ENCODE data around the gene MRPL36.

MRPL36 gene

DNA sequence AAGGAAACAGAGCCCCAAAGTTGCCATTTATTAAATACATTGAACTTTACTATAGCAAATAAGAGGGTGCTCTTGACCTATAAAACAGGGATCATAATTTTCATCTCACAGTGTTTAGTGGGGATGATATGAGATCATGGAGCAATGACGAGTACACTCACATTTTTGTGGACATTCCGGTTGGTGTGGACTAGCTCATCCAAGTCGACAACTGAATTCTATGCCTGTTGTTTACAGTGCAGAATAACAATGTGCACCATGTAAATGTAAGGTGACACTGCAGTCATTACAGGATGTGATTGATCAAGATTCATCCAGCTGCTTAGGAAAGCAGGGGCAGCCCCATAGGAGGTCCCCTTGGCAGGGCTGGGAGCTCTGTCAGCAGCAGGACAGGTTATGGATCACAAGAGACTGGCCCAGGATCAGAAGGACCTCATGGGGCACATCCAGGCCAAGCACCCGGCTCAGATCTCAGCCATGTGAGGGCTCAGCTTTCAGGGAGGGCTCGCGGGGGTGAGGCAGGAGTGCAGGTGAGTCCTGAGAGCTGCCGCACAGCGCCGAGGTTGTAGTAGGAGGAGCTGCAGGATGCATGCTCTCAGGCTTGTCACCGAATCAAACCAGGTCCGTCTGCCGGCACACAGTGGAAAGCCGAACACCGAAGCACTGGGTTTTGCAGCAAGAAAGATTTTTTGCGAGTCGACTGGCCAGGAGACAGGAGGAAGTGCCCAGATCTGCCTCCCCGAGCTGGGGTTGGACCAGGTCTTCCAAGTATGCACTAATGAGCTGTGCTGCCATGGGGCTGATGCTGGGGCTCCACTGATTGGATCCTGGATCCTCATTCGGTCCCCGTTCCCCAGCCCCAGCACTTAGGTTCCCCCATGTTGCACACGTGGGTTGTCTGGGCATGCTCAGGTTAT, 28.2 kb downstream of the MRPL36 start:
- H3K27me3 ChIP-seq: no peaks in the 10 kb centered on the region; a peak in 1 of 22 replicates
- H3K4me3 ChIP-seq: no peak overlapping the region
- no peak overlapping the region for H3K27ac ChIP-seq
- H3K4me2 ChIP-seq: no peak overlapping the region
- H3K36me3 ChIP-seq: no peaks in the 10 kb centered on the region
- H3K9me3 ChIP-seq (replicated peaks in 1 of 11): no peaks in the 10 kb centered on the region
- no peaks in the 10 kb centered on the region; a peak in 1 of 22 replicates for H4K20me1 ChIP-seq
- H3K4me1 ChIP-seq: peaks cover 0 to 4% (median 0%) of the 10 kb centered on the region in 10 experiments; a peak in 1 of 20 replicates
- no peak for TF ChIP-seq Cebpa-rat (IDR thresholded peaks at IDR 0.05)
- no peak overlapping the region for H3K9ac ChIP-seq

GRCh38 chr5:1770443-1770802, 29.2 kb downstream of the MRPL36 start:
- no peak for TF ChIP-seq Cebpa-rat (IDR thresholded peaks at IDR 0.05)
- no peaks in the 10 kb centered on the region; a peak in 1 of 22 replicates for H3K27me3 ChIP-seq
- no peaks in the 10 kb centered on the region for H3K36me3 ChIP-seq
- peaks cover 0 to 5% (median 0%) of the 10 kb centered on the region in 10 experiments; a peak in 6 of 20 replicates for H3K4me1 ChIP-seq
- no peak overlapping the region for H3K4me2 ChIP-seq
- no peak overlapping the region for H3K4me3 ChIP-seq
- peaks cover 0 to 3% (median 0%) of the 10 kb centered on the region in 11 experiments; a peak in 2 of 22 replicates for H3K9me3 ChIP-seq (replicated peaks in 1 of 11)
- H3K9ac ChIP-seq: no peak overlapping the region
- no peak overlapping the region for H3K27ac ChIP-seq
- H4K20me1 ChIP-seq: no peaks in the 10 kb centered on the region; a peak in 1 of 22 replicates

GRCh38 chr5:1769752-1770442, 29.7 kb downstream of the MRPL36 start:
- Histone ChIP-seq H3K27me3 (peaks cover 0 to under 1% (median 0%) of the 10 kb centered on the region in 11 experiments; a peak in 1 of 22 replicates), H3K4me1 (peaks cover 0 to 10% (median 5%) of the 10 kb centered on the region in 10 experiments; a peak in 11 of 20 replicates), H3K9ac (no peak overlapping the region), H3K4me2 (no peak overlapping the region), H3K9me3 (replicated peaks in 1 of 11) (peaks cover 0 to 3% (median 0%) of the 10 kb centered on the region in 11 experiments; a peak in 2 of 22 replicates), H3K4me3 (no peak overlapping the region), H3K27ac (no peak overlapping the region), H3K36me3 (no peaks in the 10 kb centered on the region), H4K20me1 (no peaks in the 10 kb centered on the region; a peak in 1 of 22 replicates)
- no peak for TF ChIP-seq Cebpa-rat (IDR thresholded peaks at IDR 0.05)

DNA sequence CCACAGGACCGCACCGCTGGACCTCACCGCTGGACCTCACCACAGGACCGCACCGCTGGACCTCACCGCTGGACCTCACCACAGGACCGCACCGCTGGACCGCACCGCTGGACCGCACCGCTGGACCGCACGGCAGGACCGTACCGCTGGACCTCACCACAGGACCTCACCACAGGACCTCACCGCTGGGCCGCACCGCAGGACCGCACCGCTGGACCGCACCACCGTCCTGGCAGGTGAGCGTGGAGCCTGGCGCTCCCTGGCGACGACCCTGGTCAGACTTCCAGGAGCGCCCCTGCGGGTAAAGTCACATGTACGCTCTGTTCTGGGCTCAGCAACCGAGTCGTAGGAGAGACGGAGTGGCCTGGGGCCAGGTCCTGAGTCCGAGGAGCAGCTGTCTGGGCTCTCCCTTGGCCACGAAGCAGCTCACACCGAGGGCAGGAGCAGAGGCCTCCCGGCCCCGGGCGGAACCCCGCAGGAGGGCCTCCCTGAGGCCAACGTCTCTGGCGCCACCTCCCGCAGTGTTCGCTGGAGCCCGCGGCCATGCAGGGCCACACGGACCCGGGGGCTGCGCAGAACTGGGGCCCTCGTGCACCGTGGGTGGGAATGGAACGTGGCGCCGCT, 30.5 kb downstream of the MRPL36 start:
- Histone ChIP-seq H3K27me3 (peaks cover 0 to 8% (median 0%) of the 10 kb centered on the region in 11 experiments; a peak in 5 of 22 replicates), H3K4me2 (no peak overlapping the region), H3K4me3 (no peak overlapping the region), H3K9me3 (replicated peaks in 1 of 11) (peaks cover 0 to 3% (median 0%) of the 10 kb centered on the region in 11 experiments; a peak in 2 of 22 replicates), H3K4me1 (peaks cover 0 to 18% (median 12%) of the 10 kb centered on the region in 10 experiments; a peak in 13 of 20 replicates), H4K20me1 (no peaks in the 10 kb centered on the region; a peak in 1 of 22 replicates), H3K27ac (no peak overlapping the region), H3K9ac (no peak overlapping the region), H3K36me3 (no peaks in the 10 kb centered on the region)
- no peak for TF ChIP-seq Cebpa-rat (IDR thresholded peaks at IDR 0.05)

- Histone ChIP-seq H3K9me3 (replicated peaks in 1 of 11) (peaks cover 0 to 3% (median 0%) of the 10 kb centered on the region in 11 experiments; a peak in 2 of 22 replicates), H4K20me1 (no peaks in the 10 kb centered on the region; a peak in 1 of 22 replicates), H3K9ac (no peak overlapping the region), H3K27ac (no peak overlapping the region), H3K36me3 (no peaks in the 10 kb centered on the region), H3K4me2 (no peak overlapping the region), H3K27me3 (peaks cover 0 to 14% (median 0%) of the 10 kb centered on the region in 11 experiments; a peak in 5 of 22 replicates), H3K4me3 (no peak overlapping the region), H3K4me1 (peaks cover 0 to 24% (median 18%) of the 10 kb centered on the region in 10 experiments; a peak in 15 of 20 replicates)
- TF ChIP-seq Cebpa-rat (IDR thresholded peaks at IDR 0.05): no peak
Observed at GRCh38 chr5:1768283-1769000, 31.2 kb downstream of the MRPL36 start.

GRCh38 chr5:1767524-1768282, 31.9 kb downstream of the MRPL36 start:
- Histone ChIP-seq H3K4me2 (no peak overlapping the region), H3K27me3 (peaks cover 0 to 21% (median 0%) of the 10 kb centered on the region in 11 experiments; a peak in 6 of 22 replicates), H4K20me1 (peaks cover 0 to 7% (median 0%) of the 10 kb centered on the region in 11 experiments; a peak in 2 of 22 replicates), H3K4me3 (no peak overlapping the region), H3K9ac (no peak overlapping the region), H3K9me3 (replicated peaks in 1 of 11) (peaks cover 0 to 3% (median 0%) of the 10 kb centered on the region in 11 experiments; a peak in 2 of 22 replicates), H3K27ac (no peak overlapping the region), H3K36me3 (no peaks in the 10 kb centered on the region), H3K4me1 (peaks cover 6 to 32% (median 25%) of the 10 kb centered on the region in 10 experiments)
- TF ChIP-seq Cebpa-rat (IDR thresholded peaks at IDR 0.05): no peak

- Histone ChIP-seq H3K9ac (no peak overlapping the region), H3K9me3 (replicated peaks in 1 of 11) (peaks cover 0 to 3% (median 0%) of the 10 kb centered on the region in 11 experiments; a peak in 2 of 22 replicates), H3K27me3 (peaks cover 0 to 40% (median 7%) of the 10 kb centered on the region in 11 experiments; a peak in 16 of 22 replicates), H3K4me3 (no peak overlapping the region), H3K36me3 (no peaks in the 10 kb centered on the region), H3K4me2 (no peak overlapping the region; a peak in 1 of 22 replicates), H3K27ac (no peak overlapping the region), H3K4me1 (peaks cover 15 to 48% (median 43%) of the 10 kb centered on the region in 10 experiments), H4K20me1 (peaks cover 0 to 7% (median 0%) of the 10 kb centered on the region in 11 experiments; a peak in 2 of 22 replicates)
- no peak for TF ChIP-seq Cebpa-rat (IDR thresholded peaks at IDR 0.05)
Observed at GRCh38 chr5:1765880-1766235, 33.8 kb downstream of the MRPL36 start.

Data from BLaER1 treated with 17β-estradiol and CSF1 and Interleukin-3, amounts not matched to agents 10 nM and 100 nM (cell line).